ENCODE data around the gene ELMO2. TPM values are rescaled to one million over a fixed set of nuclear protein-coding genes. Genes with fewer than 3 reads are reported as not detected.

Gene ELMO2
- total and polyA plus RNA-seq, 9 of the 15 experiments (the other 6 are each of a cell fraction or from before 2014, with no cell fraction given) = 7.5 to 21.5 (median 15.9) TPM

- TF ChIP-seq CEBPZ (IDR thresholded peaks at IDR 0.05; ENCODE audit: borderline replicate concordance, low read depth, low read length) = no peak
- TF ChIP-seq PHTF2 (CRISPR knock-in tag; IDR thresholded peaks at IDR 0.05) = no peak
- no peak for TF ChIP-seq ZC3H8 (IDR thresholded peaks at IDR 0.05)
- TF ChIP-seq, protein P1, sequence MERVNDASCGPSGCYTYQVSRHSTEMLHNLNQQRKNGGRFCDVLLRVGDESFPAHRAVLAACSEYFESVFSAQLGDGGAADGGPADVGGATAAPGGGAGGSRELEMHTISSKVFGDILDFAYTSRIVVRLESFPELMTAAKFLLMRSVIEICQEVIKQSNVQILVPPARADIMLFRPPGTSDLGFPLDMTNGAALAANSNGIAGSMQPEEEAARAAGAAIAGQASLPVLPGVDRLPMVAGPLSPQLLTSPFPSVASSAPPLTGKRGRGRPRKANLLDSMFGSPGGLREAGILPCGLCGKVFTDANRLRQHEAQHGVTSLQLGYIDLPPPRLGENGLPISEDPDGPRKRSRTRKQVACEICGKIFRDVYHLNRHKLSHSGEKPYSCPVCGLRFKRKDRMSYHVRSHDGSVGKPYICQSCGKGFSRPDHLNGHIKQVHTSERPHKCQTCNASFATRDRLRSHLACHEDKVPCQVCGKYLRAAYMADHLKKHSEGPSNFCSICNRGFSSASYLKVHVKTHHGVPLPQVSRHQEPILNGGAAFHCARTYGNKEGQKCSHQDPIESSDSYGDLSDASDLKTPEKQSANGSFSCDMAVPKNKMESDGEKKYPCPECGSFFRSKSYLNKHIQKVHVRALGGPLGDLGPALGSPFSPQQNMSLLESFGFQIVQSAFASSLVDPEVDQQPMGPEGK (CRISPR knock-in tag; IDR thresholded peaks at IDR 0.05; ENCODE audit: borderline replicate concordance) = no peak
- TF ChIP-seq CBX3 (IDR thresholded peaks at IDR 0.05; ENCODE audit: borderline replicate concordance in 1 of 2, low read length in 2 of 2) = peak in 1 of 2 experiments; percentile 35; a peak in 1 of 3 replicates
- TF ChIP-seq ETV5 (CRISPR knock-in tag; IDR thresholded peaks at IDR 0.05; ENCODE audit: low read depth) = peak; percentile 80
- TF ChIP-seq ELF1 (tag; IDR thresholded peaks at IDR 0.05) = peak; percentile 75
- peak; percentile 68 for TF ChIP-seq MXI1 (IDR thresholded peaks at IDR 0.05; ENCODE audit: low read depth, low read length)
- TF ChIP-seq, protein P2, sequence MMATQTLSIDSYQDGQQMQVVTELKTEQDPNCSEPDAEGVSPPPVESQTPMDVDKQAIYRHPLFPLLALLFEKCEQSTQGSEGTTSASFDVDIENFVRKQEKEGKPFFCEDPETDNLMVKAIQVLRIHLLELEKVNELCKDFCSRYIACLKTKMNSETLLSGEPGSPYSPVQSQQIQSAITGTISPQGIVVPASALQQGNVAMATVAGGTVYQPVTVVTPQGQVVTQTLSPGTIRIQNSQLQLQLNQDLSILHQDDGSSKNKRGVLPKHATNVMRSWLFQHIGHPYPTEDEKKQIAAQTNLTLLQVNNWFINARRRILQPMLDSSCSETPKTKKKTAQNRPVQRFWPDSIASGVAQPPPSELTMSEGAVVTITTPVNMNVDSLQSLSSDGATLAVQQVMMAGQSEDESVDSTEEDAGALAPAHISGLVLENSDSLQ (IDR thresholded peaks at IDR 0.05) = peak; percentile 67
- no peak for TF ChIP-seq CGGBP1 (CRISPR knock-in tag; IDR thresholded peaks at IDR 0.05)
- peak; percentile 75 for TF ChIP-seq TAF9B (IDR thresholded peaks at IDR 0.05; ENCODE audit: partially characterized antibody)
- no peak for TF ChIP-seq ZNF57 (CRISPR knock-in tag; IDR thresholded peaks at IDR 0.05)
- peak; percentile 44; the same call in 1 of the 2 replicates for TF ChIP-seq MYC (IDR thresholded peaks at IDR 0.05; ENCODE audit: low read depth, low read length)
- 0 out of 2 replicates have a peak, but pooled peaks have one; percentile 41 for TF ChIP-seq MYC (CRISPR knock-in tag; IDR thresholded peaks at IDR 0.05; ENCODE audit: borderline replicate concordance, low read depth)
- 0 out of 2 replicates have a peak, but pooled peaks have one; percentile 44 for TF ChIP-seq ZNF263 (CRISPR knock-in tag; IDR thresholded peaks at IDR 0.05; ENCODE audit: borderline replicate concordance)
- TF ChIP-seq, protein P3, sequence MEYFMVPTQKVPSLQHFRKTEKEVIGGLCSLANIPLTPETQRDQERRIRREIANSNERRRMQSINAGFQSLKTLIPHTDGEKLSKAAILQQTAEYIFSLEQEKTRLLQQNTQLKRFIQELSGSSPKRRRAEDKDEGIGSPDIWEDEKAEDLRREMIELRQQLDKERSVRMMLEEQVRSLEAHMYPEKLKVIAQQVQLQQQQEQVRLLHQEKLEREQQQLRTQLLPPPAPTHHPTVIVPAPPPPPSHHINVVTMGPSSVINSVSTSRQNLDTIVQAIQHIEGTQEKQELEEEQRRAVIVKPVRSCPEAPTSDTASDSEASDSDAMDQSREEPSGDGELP (CRISPR knock-in tag; IDR thresholded peaks at IDR 0.05; ENCODE audit: borderline replicate concordance) = peak; percentile 68; the same call in 1 of the 2 replicates
- TF ChIP-seq ZNF23 (CRISPR knock-in tag; IDR thresholded peaks at IDR 0.05) = no peak
- TF ChIP-seq NRF1 (conservative IDR thresholded peaks at IDR 0.05 in 1 of 2, IDR thresholded peaks at IDR 0.05 in 1 of 2) = peak; percentile 27 to 48; a peak in 2 of 4 replicates
- peak in 1 of 2 experiments; percentile 95; a peak in 2 of 4 replicates for TF ChIP-seq HDAC1 (IDR thresholded peaks at IDR 0.05)
- no peak for TF ChIP-seq NBN (IDR thresholded peaks at IDR 0.05; ENCODE audit: low read depth)
Measured at GRCh38 chr20:46363874-46364669, 42.3 kb downstream of the ELMO2 start (continued).
